ENCODE results near the gene ADAM12. TPM values are rescaled to one million over a fixed set of nuclear protein-coding genes. Genes with fewer than 3 reads are reported as not detected.

ADAM12 gene
- total RNA-seq, 1 experiment from 2014 or later, result 0.24 TPM

DNA sequence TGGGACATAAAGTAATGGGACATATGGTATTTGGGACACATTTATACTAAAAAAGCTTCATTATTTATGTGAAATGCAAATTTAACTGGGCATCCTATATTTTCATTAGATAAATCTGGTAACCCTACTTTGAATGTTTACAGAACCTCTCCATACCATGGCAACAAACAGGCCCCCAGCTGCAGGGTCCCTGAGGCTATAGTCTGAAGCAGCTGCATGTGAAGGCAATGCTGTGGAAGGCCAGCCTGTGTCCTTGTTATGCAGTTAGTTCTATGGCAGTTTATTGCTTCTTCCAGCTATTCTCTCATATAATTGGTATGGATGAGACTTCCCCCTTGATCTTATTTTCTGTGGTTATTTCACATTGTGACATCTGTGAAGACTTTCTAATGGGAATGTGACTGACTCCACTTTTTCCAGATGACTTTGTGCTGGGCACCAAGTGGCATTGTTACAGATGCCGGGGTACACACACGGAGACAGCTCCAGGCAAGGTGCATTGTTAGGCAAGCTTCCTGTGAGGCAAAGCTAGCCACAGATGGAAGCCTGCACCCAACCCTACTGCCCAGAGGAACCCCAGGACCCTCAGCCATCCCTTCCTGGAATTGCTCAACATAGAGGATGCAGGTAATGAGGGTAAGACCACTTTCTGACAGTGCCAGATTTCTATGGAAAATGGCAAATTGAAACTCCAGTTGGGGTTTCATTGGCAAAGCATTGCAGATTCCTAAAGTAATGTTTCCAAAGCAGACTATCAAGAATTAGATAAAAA lies 49.5 kb upstream of the ADAM12 start:
- no peak overlapping the region for H3K4me2 ChIP-seq (ENCODE audit: insufficient read depth, insufficient read length, low read length)
- no peak overlapping the region for H2BK5ac ChIP-seq (ENCODE audit: insufficient read length, low read length)
- no peaks in the 10 kb centered on the region for H3K27me3 ChIP-seq (ENCODE audit: insufficient read depth, low read length)
- H2BK12ac ChIP-seq (ENCODE audit: insufficient read length, low read depth, low read length), result no peak overlapping the region
- no peak overlapping the region for H3K18ac ChIP-seq (ENCODE audit: insufficient read length, low read depth, low read length)
- no peak overlapping the region for H3K23ac ChIP-seq (ENCODE audit: insufficient read length, low read depth, low read length)
- DNase-seq, result no peak
- H3K4me3 Mint-ChIP-seq, result no peak overlapping the region
- H2BK15ac ChIP-seq (ENCODE audit: low read depth, low read length), result no peak overlapping the region
- H3K27ac ChIP-seq (ENCODE audit: insufficient read length, low read depth, low read length), result no peak overlapping the region
- no peak overlapping the region for H3K56ac ChIP-seq (ENCODE audit: insufficient read length, low read depth, low read length)
- peaks cover 0 to 8% of the 10 kb centered on the region in 2 experiments; a peak in 4 of 5 replicates for H3K9me3 Mint-ChIP-seq
- H3K14ac ChIP-seq (ENCODE audit: insufficient read depth, low read length), result no peak overlapping the region
- peaks cover 0 to 4% (median 0%) of the 10 kb centered on the region in 3 experiments; a peak in 3 of 7 replicates for H3K36me3 Mint-ChIP-seq (ENCODE audit: insufficient read depth in 1 of 3, low read depth in 3 of 3)
- peaks cover 0 to 3% of the 10 kb centered on the region in 2 experiments; a peak in 1 of 4 replicates for H3K4me1 Mint-ChIP-seq
- no peak overlapping the region for H3K9ac ChIP-seq (ENCODE audit: extremely low read depth, insufficient read length, low read length)
- no peak overlapping the region for H4K5ac ChIP-seq (ENCODE audit: insufficient read length, low read depth, low read length)
- no peaks in the 10 kb centered on the region for H3K4me1 ChIP-seq (ENCODE audit: insufficient read depth, low read length)
- H3K27ac Mint-ChIP-seq, result no peak overlapping the region
- no peak overlapping the region for H4K8ac ChIP-seq (replicated peaks; ENCODE audit: insufficient read length, low read depth, low read length)
- H3K9me3 ChIP-seq (ENCODE audit: control insufficient read depth, low read depth, low read length), result no peaks in the 10 kb centered on the region
- no peaks in the 10 kb centered on the region for H3K27me3 Mint-ChIP-seq (ENCODE audit: low read depth)
- TF ChIP-seq, protein P1, sequence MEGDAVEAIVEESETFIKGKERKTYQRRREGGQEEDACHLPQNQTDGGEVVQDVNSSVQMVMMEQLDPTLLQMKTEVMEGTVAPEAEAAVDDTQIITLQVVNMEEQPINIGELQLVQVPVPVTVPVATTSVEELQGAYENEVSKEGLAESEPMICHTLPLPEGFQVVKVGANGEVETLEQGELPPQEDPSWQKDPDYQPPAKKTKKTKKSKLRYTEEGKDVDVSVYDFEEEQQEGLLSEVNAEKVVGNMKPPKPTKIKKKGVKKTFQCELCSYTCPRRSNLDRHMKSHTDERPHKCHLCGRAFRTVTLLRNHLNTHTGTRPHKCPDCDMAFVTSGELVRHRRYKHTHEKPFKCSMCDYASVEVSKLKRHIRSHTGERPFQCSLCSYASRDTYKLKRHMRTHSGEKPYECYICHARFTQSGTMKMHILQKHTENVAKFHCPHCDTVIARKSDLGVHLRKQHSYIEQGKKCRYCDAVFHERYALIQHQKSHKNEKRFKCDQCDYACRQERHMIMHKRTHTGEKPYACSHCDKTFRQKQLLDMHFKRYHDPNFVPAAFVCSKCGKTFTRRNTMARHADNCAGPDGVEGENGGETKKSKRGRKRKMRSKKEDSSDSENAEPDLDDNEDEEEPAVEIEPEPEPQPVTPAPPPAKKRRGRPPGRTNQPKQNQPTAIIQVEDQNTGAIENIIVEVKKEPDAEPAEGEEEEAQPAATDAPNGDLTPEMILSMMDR (conservative IDR thresholded peaks at IDR 0.05), result no peak
- no peak overlapping the region for H3T11ph ChIP-seq (ENCODE audit: low read length)
- H2AK5ac ChIP-seq (ENCODE audit: insufficient read length, low read length), result no peak overlapping the region
- H2BK20ac ChIP-seq (ENCODE audit: low read depth, low read length, poor library complexity, severe bottlenecking), result no peak overlapping the region
- H3K23me2 ChIP-seq (ENCODE audit: insufficient read length, low read depth, low read length, poor library complexity, severe bottlenecking), result no peaks in the 10 kb centered on the region
- no peaks in the 10 kb centered on the region for H3K79me1 ChIP-seq (ENCODE audit: insufficient read depth, low read depth, low read length, poor library complexity, severe bottlenecking)
- WGBS (ENCODE audit: extremely low coverage, insufficient read length, low lambda C conversion rate), result no CpG with 5 or more reads among the region's 2 CpGs
- no peak overlapping the region for H2BK120ac ChIP-seq (ENCODE audit: low read depth, low read length, poor library complexity, severe bottlenecking)
- H4K20me1 ChIP-seq (ENCODE audit: control insufficient read depth, insufficient read depth, insufficient read length), result no peaks in the 10 kb centered on the region
- H3K79me2 ChIP-seq (ENCODE audit: insufficient read depth, low read length), result no peaks in the 10 kb centered on the region
- no peak overlapping the region for H4K91ac ChIP-seq (ENCODE audit: insufficient read length, low read depth, low read length)
- no peak overlapping the region for H3K4ac ChIP-seq (ENCODE audit: low read depth, low read length)
- no peak overlapping the region for H2AFZ ChIP-seq (ENCODE audit: low read length)

All from H9 (cell line).